Esophagus muscularis mucosa (tissue), 4 donors: ENCODE data around the gene CSMD2. TPM values are rescaled to one million over a fixed set of nuclear protein-coding genes. Genes with fewer than 3 reads are reported as not detected.

Experiments used
- DNase-seq: peaks from one replicate; pipeline ENCODE4 v3.0.0-alpha.2; 2017; ENCODE audit errors: extremely low spot score
- H3K27ac ChIP-seq, 4 donors: fragments of 200-600 bp; sonication (generic); replicated peaks in 1 of 4; 1 replicate in 3 of 4; 2 replicates in 1 of 4; pipeline ENCODE4 v1.5.1; 2016 to 2019; ENCODE audit warnings: mild to moderate bottlenecking in 1 of 4
- H3K27me3 ChIP-seq, 4 donors: fragments of 200-600 bp; sonication (generic); one replicate each; pipeline versions ENCODE4 v1.5.1 to v1.6.0; 2016 to 2019
- H3K36me3 ChIP-seq, 4 donors: fragments of 200-600 bp; sonication (generic); one replicate each; pipeline ENCODE4 v1.5.1; 2016 to 2019
- H3K4me1 ChIP-seq, 4 donors: fragments of 200-600 bp; sonication (generic); one replicate each; pipeline ENCODE4 v1.5.1; 2016 to 2019
- H3K4me3 ChIP-seq, 4 donors: fragments of 200-600 bp; sonication (generic); 1 replicate in 2 of 4; 2 replicates in 2 of 4; pipeline ENCODE4 v1.5.1; 2016 to 2019; ENCODE audit warnings: mild to moderate bottlenecking in 4 of 4, moderate library complexity in 1 of 4
- H3K9me3 ChIP-seq, 4 donors: fragments of 200-600 bp; sonication (generic); 1 replicate in 3 of 4; 2 replicates in 1 of 4; pipeline ENCODE4 v1.5.1; 2016 to 2019
- CTCF ChIP-seq, 3 experiments: fragments of 200-600 bp in 2 of 3; fragments of 450-650 bp in 1 of 3; sonication (generic) in 2 of 3; IDR thresholded peaks; one replicate each; pipeline ENCODE4 v1.5.1; 2017 to 2019; ENCODE audit warnings: antibody characterized with exemption in 3 of 3, mild to moderate bottlenecking in 2 of 3, moderate library complexity in 1 of 3
- EP300 ChIP-seq: sonication (generic); formaldehyde crosslinking; IDR thresholded peaks from one replicate; pipeline ENCODE4 v1.6.1; 2017; ENCODE audit warnings: antibody characterized with exemption
- POLR2A ChIP-seq: fragments of 450-650 bp; IDR thresholded peaks from one replicate; pipeline ENCODE4 v1.6.1; 2017; ENCODE audit warnings: antibody characterized with exemption, moderate library complexity, mild to moderate bottlenecking, low read depth
- POLR2AphosphoS5 ChIP-seq, 2 donors: sonication (generic); formaldehyde crosslinking; IDR thresholded peaks; one replicate each; pipeline ENCODE4 v1.6.1; 2017; ENCODE audit warnings: antibody characterized with exemption in 2 of 2
- WGBS: methylation state at CpG from one replicate; pipeline ENCODE4 v1.1.5; 2018; 5-methylcytosine and 5-hydroxymethylcytosine counted together
- intact Hi-C: fragments of 100-400 bp; cut with DNase I; formaldehyde crosslinking; loops from one replicate; pipeline ENCODE4 v1.15.1; 2023
- total RNA-seq, 4 donors: library from RNA; depleted of rRNA; stranded (reverse); fragments of >200 nt; gene quantifications; one replicate each; pipeline versions ENCODE4 v1.1.0 to v1.2.1, GENCODE V29; 2016

The CSMD2 gene
- total RNA-seq, 4 donors from 2014 or later = 0.26 to 0.75 (median 0.37) TPM

- Histone ChIP-seq H3K4me1 (no peaks in the 10 kb centered on the region), H3K4me3 (no peak overlapping the region), H3K27ac (no peak overlapping the region), H3K36me3 (no peaks in the 10 kb centered on the region), H3K9me3 (no peaks in the 10 kb centered on the region), H3K27me3 (peaks cover 0 to 23% (median 0%) of the 10 kb centered on the region in 4 donors)
- TF ChIP-seq EP300 (no peak), POLR2A (no peak), POLR2AphosphoS5 (IDR thresholded peaks at IDR 0.05) (no peak), CTCF (IDR thresholded peaks at IDR 0.05) (no peak)
- intact Hi-C loops = no loop called here
- DNase-seq = no peak
- WGBS = 76% methylated on average over 8 of the region's 8 CpGs
Observed at GRCh38 chr1:33740040-33740744, 424.8 kb downstream of the CSMD2 start.

- no peak overlapping the region for H3K4me3 ChIP-seq
- DNase-seq = no peak
- intact Hi-C loops = no loop called here
- H3K4me1 ChIP-seq = no peaks in the 10 kb centered on the region
- 94% methylated on average over 9 of the region's 12 CpGs for WGBS
- H3K27me3 ChIP-seq = peaks cover 0 to 29% (median 0%) of the 10 kb centered on the region in 4 donors
- H3K9me3 ChIP-seq = no peaks in the 10 kb centered on the region
- no peaks in the 10 kb centered on the region for H3K36me3 ChIP-seq
- TF ChIP-seq POLR2A = no peak
- TF ChIP-seq POLR2AphosphoS5 (IDR thresholded peaks at IDR 0.05) = no peak
- TF ChIP-seq CTCF (IDR thresholded peaks at IDR 0.05) = no peak
- no peak for TF ChIP-seq EP300
- H3K27ac ChIP-seq = no peak overlapping the region
Observed at GRCh38 chr1:33738976-33739375, 426.1 kb downstream of the CSMD2 start.

- Histone ChIP-seq H3K27ac (no peak overlapping the region), H3K4me1 (no peaks in the 10 kb centered on the region), H3K36me3 (no peaks in the 10 kb centered on the region), H3K9me3 (no peaks in the 10 kb centered on the region), H3K27me3 (peaks cover 0 to 32% (median 0%) of the 10 kb centered on the region in 4 donors), H3K4me3 (no peak overlapping the region)
- DNase-seq = no peak
- no peak for TF ChIP-seq POLR2A
- no peak for TF ChIP-seq EP300
- no peak for TF ChIP-seq CTCF (IDR thresholded peaks at IDR 0.05)
- no peak for TF ChIP-seq POLR2AphosphoS5 (IDR thresholded peaks at IDR 0.05)
- WGBS = 71% methylated on average over 9 of the region's 9 CpGs
- intact Hi-C loops = no loop called here
Observed at GRCh38 chr1:33738536-33738935, 426.5 kb downstream of the CSMD2 start.

- 95% methylated on average over 1 of the region's 1 CpG for WGBS
- TF ChIP-seq POLR2AphosphoS5 (IDR thresholded peaks at IDR 0.05) = no peak
- TF ChIP-seq EP300 = no peak
- H3K27ac ChIP-seq = no peak overlapping the region
- no peak overlapping the region for H3K4me3 ChIP-seq
- intact Hi-C loops = no loop called here
- H3K9me3 ChIP-seq = no peaks in the 10 kb centered on the region
- peaks cover 0 to 44% (median 0%) of the 10 kb centered on the region in 4 donors for H3K27me3 ChIP-seq
- H3K36me3 ChIP-seq = no peaks in the 10 kb centered on the region
- no peaks in the 10 kb centered on the region for H3K4me1 ChIP-seq
- DNase-seq = no peak
Observed at GRCh38 chr1:33736496-33736895, 428.5 kb downstream of the CSMD2 start.

GRCh38 chr1:33735624-33736023 is 429.4 kb downstream of the CSMD2 start:
- TF ChIP-seq POLR2AphosphoS5 (IDR thresholded peaks at IDR 0.05) (no peak), CTCF (IDR thresholded peaks at IDR 0.05) (peak in 1 of 3 experiments; percentile 14)
- Histone ChIP-seq H3K4me3 (no peak overlapping the region), H3K36me3 (no peaks in the 10 kb centered on the region), H3K27ac (no peak overlapping the region), H3K9me3 (no peaks in the 10 kb centered on the region), H3K4me1 (no peaks in the 10 kb centered on the region), H3K27me3 (peaks cover 0 to 44% (median 0%) of the 10 kb centered on the region in 4 donors)
- WGBS = 19% methylated on average over 3 of the region's 3 CpGs
- no peak for DNase-seq
- intact Hi-C loops = no loop called here
